ENCODE data around the gene SLC22A5.
A peak's percentile ranks its signal among the peaks of the same experiment; 100 is the strongest.
"Not testable (repeated sequence)": the region's sequence is repeated elsewhere in the genome, so short reads cannot be mapped to it uniquely, and the experiment has no call there.

Gene SLC22A5

GRCh38 chr5:132414634-132415378 lies 45.3 kb downstream of the SLC22A5 start:
- DNase-seq = no peak

DNA sequence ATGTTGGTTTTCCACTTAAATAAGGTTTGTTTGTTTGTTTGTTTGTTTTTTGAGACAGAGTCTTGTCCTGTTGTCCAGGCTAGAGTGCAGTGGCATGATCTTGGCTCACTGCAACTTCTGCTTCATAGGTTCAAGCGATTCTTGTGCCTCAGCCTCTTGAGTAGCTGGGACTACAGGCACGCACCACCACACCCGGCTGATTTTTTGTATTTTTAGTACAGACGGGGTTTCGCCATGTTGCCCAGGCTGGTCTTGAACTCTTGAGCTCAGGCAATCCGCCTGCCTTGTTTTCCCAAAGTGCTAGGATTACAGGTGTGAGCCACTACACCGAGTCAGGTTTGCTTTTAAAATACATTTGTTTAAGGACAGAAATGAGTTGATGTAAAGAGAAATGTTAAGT lies 46.0 kb downstream of the SLC22A5 start:
- not testable (repeated sequence) for DNase-seq

DNA sequence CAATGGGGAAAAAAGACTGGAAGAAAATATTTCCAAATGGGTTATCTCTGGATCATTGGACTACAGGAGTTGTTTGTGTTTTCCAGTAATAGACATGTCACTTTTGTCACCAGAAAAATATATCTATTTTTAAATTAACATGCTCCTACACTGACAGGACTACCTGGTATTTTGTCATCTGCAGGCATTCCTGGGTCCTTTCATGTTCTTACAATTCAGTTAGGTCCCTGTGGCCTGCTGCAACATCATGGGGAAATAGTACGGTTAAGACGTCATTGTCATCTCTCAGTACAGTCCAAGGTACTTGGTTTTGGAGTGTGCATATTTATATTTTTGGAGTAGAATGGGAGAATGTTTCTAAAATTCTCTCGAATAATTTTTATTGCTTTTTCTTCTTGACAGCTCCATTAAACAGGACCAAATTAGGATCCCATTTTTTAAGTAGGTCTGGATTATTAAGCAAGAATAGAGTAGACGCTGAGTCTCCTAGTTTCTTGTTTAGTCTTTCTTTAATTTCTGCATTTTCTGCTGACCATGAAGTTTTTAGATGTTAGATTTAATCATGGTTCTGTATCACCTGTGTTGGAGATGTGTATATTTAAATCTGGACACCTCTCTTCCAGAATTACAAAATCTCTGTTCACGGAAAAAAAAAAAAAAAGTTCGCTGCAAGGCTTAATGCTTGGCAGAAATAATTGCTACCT lies 46.9 kb downstream of the SLC22A5 start:
- no peak for DNase-seq

- no peak for DNase-seq
These were observed 47.5 kb downstream of the SLC22A5 start for GRCh38 chr5:132417010-132417439.

GRCh38 chr5:132417461-132417860 lies 48.0 kb downstream of the SLC22A5 start:
- DNase-seq = no peak

DNA sequence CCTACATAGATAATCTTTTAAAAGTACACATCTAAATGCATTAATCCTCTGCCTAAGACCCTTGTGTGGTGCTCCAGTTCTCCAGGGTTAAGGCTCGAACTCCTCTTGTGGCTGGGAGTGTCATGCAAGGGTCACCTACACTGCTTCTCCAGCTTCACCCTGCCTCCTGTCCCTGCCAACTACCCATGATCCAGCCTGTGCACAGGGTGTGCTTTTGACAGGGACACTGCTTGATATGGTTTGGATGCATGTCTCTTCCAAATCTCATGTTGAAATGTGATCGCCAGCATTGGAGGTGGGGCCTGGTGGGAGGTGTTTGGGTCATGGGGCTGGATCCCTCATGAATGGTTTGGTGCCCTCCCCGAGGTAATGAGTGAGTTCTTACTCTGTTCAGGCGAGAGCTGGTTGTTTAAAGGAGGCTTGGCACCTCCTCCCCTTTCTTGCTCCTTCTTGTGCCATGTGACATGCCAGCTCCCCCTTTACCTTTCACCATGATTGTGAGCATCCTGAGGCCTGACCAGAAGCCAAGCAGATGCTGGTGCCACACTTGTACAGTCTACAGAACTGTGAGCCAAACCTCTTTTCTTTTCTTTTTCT lies 48.5 kb downstream of the SLC22A5 start:
- no peak for DNase-seq

DNA sequence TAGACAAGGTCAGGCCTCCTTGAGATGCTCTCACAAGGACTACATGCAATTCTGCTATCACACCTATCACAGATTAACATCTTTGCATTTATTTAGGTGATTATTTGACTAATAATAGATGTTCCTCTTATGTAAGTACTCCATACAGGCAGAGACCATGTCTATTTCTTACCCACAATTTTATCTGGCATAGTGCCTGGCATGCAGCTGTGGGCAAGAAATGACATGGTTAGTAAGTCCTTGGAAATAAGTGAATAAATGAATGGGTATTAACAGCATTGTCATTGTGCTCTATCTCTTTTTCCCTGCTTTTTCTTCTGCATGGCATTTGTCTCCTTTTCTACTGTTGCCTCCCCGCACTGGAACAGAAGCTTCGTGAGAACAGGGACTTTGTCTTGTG lies 49.4 kb downstream of the SLC22A5 start:
- peak; percentile 48 for DNase-seq

DNA sequence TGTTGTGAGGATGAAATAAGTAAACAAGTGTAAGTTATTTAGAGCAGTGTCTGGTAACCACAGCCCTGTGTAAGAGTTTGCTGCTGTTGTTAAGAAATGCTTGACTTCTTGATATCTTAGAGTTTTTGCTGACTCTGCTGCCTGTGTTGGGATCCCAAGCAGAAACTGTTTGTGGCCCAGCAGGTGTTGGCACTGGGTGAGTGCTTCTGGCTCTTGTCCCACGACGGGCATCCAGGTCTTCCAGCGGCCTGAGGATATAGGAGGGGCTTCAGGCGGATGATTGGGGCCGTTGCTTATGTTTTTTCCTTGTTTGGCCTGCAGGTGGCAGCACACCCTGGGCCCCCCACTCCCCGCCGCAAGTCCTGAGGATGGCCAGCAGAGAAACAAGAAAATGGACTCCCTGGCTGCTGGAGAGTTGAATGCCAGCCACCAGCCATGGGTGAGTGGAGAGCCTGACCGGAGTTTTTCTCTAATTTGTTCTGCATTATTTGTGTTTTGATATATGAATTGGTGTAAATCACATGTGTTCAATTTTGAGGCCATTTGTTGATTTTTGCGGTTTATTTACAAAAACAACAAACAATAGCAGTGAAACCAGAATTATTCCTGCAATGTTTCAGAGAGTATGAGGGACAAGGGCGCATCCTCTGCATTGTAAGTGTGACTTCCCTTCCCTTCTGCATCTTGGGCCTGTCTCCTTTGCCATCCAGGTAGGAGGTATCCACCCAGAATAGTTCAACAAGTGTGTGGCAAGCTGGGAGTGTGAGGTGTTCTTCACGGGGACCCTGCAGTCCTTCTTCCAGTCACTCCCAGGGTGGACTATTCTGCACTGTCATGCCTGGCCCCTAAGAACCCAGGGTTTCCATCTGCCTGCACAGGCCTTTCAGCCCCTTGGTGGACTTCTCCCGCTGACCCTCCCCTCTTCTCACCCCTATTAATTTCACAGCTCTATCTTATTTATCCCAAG lies 50.3 kb downstream of the SLC22A5 start:
- DNase-seq = peak; percentile 83

GRCh38 chr5:132420706-132421272 lies 51.3 kb downstream of the SLC22A5 start:
- DNase-seq = no peak

DNA sequence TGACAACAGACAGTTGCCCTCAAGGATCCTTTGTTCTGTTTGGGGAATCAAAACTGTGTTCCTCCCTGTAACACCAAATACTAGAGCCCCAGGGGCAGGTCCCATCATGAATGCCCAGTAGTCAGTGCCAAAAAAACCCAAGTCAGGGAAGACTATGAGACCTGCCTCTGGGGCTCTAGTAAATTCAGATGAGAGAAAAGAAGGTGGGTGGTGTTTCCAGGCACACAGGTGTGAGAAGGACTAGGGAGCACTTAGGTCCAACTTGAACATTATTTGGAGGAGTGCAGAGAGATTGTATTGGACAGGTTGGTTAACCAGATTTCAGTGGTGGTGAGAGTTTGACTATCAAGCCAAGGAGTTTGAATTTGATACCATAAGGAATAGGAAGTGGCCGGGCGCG lies 52.0 kb downstream of the SLC22A5 start:
- no peak for DNase-seq

DNA sequence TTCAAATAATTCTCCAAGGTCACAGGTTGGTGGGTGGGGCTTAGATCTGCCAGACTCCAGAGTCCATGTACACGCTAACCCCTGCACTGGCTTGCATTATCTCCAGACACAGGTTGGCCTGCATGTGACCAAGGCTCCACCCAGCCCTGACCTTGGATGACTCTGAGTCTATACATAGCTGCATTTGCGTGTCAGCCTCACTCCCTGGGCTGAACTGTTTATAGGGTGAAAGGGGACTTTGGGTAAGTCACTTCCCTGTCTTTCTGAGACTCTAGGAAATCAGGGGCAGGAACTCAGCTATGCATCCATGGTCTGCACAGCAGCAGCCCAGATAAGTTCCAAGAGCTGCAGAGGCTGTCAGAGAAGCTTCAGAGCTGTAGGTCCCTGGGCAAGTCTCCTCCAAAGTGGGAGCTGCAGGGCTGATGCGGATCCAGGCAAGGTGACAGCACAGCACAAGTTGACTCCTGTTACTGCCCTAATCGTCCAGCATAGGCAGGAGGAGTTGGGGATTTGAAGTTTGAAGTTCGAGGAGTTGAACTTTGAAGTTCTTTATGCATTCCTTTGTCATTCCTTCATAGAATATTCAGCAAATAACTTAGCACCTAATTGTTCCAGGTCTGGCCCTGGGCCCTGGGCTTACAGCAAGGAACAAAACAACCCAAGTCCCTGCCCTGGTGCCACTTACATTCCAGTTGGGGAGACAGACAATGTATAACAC lies 53.4 kb downstream of the SLC22A5 start:
- DNase-seq = no peak

GRCh38 chr5:132423438-132423898 lies 54.0 kb downstream of the SLC22A5 start:
- DNase-seq = no peak

DNA sequence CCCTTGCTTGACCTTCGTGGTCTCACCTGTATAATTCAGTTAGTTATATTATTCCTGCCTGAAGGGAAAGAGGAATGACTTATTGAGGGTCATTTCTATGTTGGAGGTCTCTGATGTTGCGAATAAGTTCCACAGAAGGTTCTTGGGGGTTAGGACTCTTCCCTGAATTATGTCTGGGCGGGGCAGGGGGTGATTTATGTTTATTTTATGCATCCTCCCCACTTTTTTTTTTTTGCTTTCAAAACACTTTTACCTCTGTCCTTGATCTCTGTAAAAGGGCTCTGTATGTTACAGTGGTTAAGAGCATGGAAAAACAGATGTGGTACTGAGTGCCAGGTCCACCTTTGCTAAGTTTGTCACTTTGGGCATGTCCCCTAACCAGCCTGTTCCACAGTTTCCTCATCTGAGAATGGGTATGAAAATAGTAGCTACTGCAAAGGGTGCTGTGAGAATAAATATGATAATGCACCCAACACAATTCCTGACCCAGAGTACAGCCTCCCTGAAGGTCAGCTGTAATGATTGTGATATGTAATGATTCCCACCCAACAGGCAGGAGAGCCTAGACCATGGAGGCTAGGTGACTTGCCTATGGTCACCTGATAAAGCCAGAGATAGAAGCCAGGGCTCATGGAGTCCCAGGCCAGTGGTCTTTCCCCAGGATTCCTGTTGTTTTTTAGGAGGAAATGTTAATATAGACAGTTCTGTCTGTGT lies 54.8 kb downstream of the SLC22A5 start:
- no peak for DNase-seq

GRCh38 chr5:132425009-132425937 lies 55.8 kb downstream of the SLC22A5 start:
- DNase-seq = no peak

- DNase-seq = no peak
These were observed 56.5 kb downstream of the SLC22A5 start for GRCh38 chr5:132425975-132426524.

DNA sequence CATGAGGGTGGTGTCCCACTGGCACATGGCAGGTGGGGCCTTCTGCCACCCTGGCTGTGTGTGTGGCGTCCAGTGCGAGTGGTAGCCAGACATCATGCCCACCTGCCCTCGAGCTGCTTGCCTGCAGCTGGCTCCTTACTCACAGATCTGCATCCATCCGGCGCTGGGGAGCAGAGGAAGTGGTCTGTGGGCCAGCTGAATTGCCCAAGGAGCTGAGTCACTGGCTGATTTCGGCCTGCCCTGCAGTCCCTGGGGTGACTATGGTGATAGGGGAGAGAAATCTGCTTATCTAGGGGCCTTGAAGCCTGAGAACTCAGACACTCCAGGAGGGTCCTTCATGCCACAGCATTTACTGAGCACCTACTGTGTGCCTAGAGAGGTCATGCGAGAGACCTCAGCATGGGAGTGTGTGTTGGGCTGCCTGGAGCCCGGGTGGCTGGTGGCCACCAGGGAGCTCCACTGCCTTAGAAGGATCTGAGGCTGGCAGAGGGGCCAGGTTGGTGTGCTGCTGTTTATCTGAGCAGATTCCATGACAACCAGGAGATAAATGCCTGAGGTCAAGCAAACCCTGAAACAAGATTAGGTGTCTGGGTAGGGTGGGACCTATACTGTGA lies 57.1 kb downstream of the SLC22A5 start:
- DNase-seq = no peak

DNA sequence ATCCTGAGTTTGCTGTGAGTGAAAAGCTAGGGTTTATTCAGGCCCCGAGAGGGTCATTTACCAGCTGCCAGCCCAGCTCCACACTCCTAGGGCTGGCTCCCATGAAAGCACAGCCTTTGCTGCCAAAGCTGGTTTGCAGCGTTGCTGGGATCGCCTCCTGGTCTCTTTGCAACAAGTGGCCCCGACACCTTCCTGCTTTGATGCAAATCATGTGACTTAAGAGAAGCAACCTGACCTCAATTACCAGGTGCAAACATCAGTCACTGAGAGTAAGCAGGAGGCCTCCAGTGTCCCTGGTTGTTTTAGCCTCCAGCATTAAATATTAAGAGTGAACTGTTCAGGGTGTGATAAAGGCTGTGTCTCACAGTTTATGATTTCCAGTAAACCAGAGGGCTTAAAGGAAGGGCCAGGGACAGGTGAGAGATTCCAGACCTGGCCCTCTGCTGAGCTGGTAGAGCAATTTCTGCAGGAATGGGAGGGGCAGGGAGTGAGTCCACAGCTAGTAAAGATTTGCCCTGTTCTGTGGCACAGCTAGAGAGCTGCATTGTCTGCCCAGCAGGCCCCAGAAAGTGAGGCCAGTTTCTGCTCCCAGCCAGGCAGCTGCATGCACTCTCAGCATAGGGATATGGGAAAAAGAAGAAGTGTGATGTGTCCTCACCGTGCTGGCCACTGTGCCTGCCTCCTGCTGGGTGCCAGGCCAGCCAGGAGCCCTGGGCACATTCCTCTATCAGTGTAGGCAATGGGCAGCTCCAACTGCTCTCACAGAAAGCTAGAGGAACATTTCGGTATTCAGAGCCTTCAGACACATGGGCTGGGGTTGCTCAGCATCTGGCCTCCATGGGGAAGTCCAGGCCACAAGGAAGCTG lies 58.0 kb downstream of the SLC22A5 start:
- no peak for DNase-seq

DNA sequence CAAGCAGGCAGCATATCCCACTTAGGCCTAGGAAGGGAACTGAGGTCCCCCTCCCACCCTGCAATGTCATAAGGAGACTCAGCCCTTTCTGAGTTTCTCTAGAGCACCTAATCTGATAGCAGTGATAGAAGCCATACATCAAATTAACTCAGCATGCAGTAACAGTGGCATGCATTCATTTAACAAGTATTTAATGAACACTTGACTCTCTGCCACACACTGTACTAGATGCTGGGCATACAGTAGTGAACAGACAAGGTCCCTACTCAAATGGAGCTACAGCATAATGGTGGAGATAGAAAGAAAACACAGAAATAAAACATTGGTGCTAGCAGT lies 58.6 kb downstream of the SLC22A5 start:
- DNase-seq = peak; percentile 65
